NCI-H1694 (cell line): ENCODE data around the gene TRANK1.
A peak's percentile ranks its signal among the peaks of the same experiment; 100 is the strongest.

ENCODE experiments used
- DNase-seq: peaks from one replicate; lab custom pipeline; 2025; lab: John Stamatoyannopoulos, UW

Gene TRANK1

GRCh38 chr3:36843065-36844051 lies 101.5 kb downstream of the TRANK1 start:
- peak; percentile 5 for DNase-seq

- DNase-seq: no peak
These were observed 102.6 kb downstream of the TRANK1 start for GRCh38 chr3:36842275-36842674.

GRCh38 chr3:36840453-36840921 lies 104.4 kb downstream of the TRANK1 start:
- DNase-seq: no peak

- no peak for DNase-seq
These were observed 107.8 kb downstream of the TRANK1 start for GRCh38 chr3:36837089-36837488.

- DNase-seq: no peak
These were observed 111.6 kb downstream of the TRANK1 start for GRCh38 chr3:36833160-36833814.

GRCh38 chr3:36832406-36832805 lies 112.4 kb downstream of the TRANK1 start:
- DNase-seq: no peak

GRCh38 chr3:36827133-36827532 lies 117.7 kb downstream of the TRANK1 start:
- DNase-seq: no peak

- no peak for DNase-seq
These were observed 118.6 kb downstream of the TRANK1 start for GRCh38 chr3:36826240-36826639.

- no peak for DNase-seq
These were observed 120.4 kb downstream of the TRANK1 start for GRCh38 chr3:36824443-36824842.

GRCh38 chr3:36823806-36824205 lies 121.0 kb downstream of the TRANK1 start:
- DNase-seq: no peak

- no peak for DNase-seq
These were observed 124.8 kb downstream of the TRANK1 start for GRCh38 chr3:36820083-36820482.

GRCh38 chr3:36817806-36818533 lies 126.9 kb downstream of the TRANK1 start:
- DNase-seq: no peak

- DNase-seq: no peak
These were observed 129.5 kb downstream of the TRANK1 start for GRCh38 chr3:36815375-36815774.

- DNase-seq: no peak
These were observed 130.1 kb downstream of the TRANK1 start for GRCh38 chr3:36814776-36815175.

- no peak for DNase-seq
These were observed 130.7 kb downstream of the TRANK1 start for GRCh38 chr3:36814066-36814717.

- DNase-seq: no peak
These were observed 131.5 kb downstream of the TRANK1 start for GRCh38 chr3:36813305-36813704.

- no peak for DNase-seq
These were observed 132.6 kb downstream of the TRANK1 start for GRCh38 chr3:36812240-36812639.

- no peak for DNase-seq
These were observed 133.1 kb downstream of the TRANK1 start for GRCh38 chr3:36811768-36812167.

GRCh38 chr3:36804295-36805055 lies 140.4 kb downstream of the TRANK1 start:
- no peak for DNase-seq

- DNase-seq: no peak
These were observed 141.6 kb downstream of the TRANK1 start for GRCh38 chr3:36803091-36803791.
